Osteoblast (primary cell): Measurements from ENCODE around the gene PHF21A. TPM values are rescaled to one million over a fixed set of nuclear protein-coding genes. Genes with fewer than 3 reads are reported as not detected.
A peak's percentile ranks its signal among the peaks of the same experiment; 100 is the strongest.

ENCODE experiments used
- DNase-seq: peaks from one replicate; pipeline ENCODE4 v3.0.0; 2011; ENCODE audit warnings: low spot score, mixed read lengths; ENCODE audit not compliant: insufficient read length; ENCODE audit errors: missing footprints
- H2AFZ ChIP-seq: 2 replicates; pipeline ENCODE4 v1.6.0; 2011; ENCODE audit warnings: mild to moderate bottlenecking, low read length
- H3K27ac ChIP-seq: 2 replicates; pipeline ENCODE4 v1.5.1; 2011; ENCODE audit warnings: mild to moderate bottlenecking, low read depth, low read length, moderate library complexity
- H3K27me3 ChIP-seq: 2 replicates; pipeline ENCODE4 v1.6.0; 2012; ENCODE audit warnings: mild to moderate bottlenecking, control low read depth, inconsistent platforms, low read length, moderate library complexity; ENCODE audit not compliant: insufficient read depth
- H3K36me3 ChIP-seq: 2 replicates; pipeline ENCODE4 v1.5.1; 2011; ENCODE audit warnings: mild to moderate bottlenecking, low read length, control low read depth, moderate library complexity; ENCODE audit not compliant: insufficient read depth
- H3K4me1 ChIP-seq: 2 replicates; pipeline ENCODE4 v1.5.1; 2011; ENCODE audit warnings: mild to moderate bottlenecking, low read length, control low read depth, moderate library complexity; ENCODE audit not compliant: insufficient read depth
- H3K4me2 ChIP-seq: 2 replicates; pipeline ENCODE4 v1.6.0; 2011; ENCODE audit warnings: mild to moderate bottlenecking, low read length; ENCODE audit not compliant: insufficient read depth
- H3K4me3 ChIP-seq: fragments of 200-600 bp; sonication (generic); 3 replicates; pipeline ENCODE4 v1.5.1; 2012; ENCODE audit warnings: mild to moderate bottlenecking, low read length, inconsistent platforms; ENCODE audit not compliant: insufficient read depth
- H3K79me2 ChIP-seq: 2 replicates; pipeline ENCODE4 v1.6.0; 2012; ENCODE audit warnings: mild to moderate bottlenecking, low read length, control low read depth, inconsistent platforms; ENCODE audit not compliant: insufficient read depth
- H3K9me3 ChIP-seq: 2 replicates; pipeline ENCODE4 v1.5.1; 2011; ENCODE audit warnings: low read depth, low read length, control low read depth
- H4K20me1 ChIP-seq: 2 replicates; pipeline ENCODE4 v1.6.0; 2012; ENCODE audit warnings: mild to moderate bottlenecking, low read length, control low read depth; ENCODE audit not compliant: insufficient read depth
- CTCF ChIP-seq: IDR thresholded peaks from 2 replicates; pipeline ENCODE4 v1.5.1; 2011; ENCODE audit warnings: mild to moderate bottlenecking, low read depth, low read length, moderate library complexity; ENCODE audit errors: extremely low read depth
- total RNA-seq: library from RNA; depleted of rRNA; stranded (reverse); fragments of >200 nt; gene quantifications from 2 replicates; pipeline ENCODE4 v1.2.3, GENCODE V29; 2012

PHF21A gene
- total RNA-seq, 1 donor, result 26.4 TPM

GRCh38 chr11:46090375-46090774 lies 30.9 kb downstream of the PHF21A start:
- Histone ChIP-seq H2AFZ (no peak overlapping the region), H3K4me3 (no peak overlapping the region), H4K20me1 (peaks cover 21% of the 10 kb centered on the region), H3K79me2 (peaks cover 25% of the 10 kb centered on the region), H3K4me2 (no peak overlapping the region), H3K36me3 (peaks cover 3% of the 10 kb centered on the region), H3K9me3 (no peaks in the 10 kb centered on the region), H3K27ac (no peak overlapping the region), H3K27me3 (no peaks in the 10 kb centered on the region), H3K4me1 (no peaks in the 10 kb centered on the region)
- no peak for TF ChIP-seq CTCF
- DNase-seq, result no peak

GRCh38 chr11:46079662-46080061 lies 41.6 kb downstream of the PHF21A start:
- peaks cover 6% of the 10 kb centered on the region for H3K4me1 ChIP-seq
- no peak overlapping the region for H3K27ac ChIP-seq
- no peak for TF ChIP-seq CTCF
- DNase-seq, result no peak
- no peak overlapping the region for H3K4me2 ChIP-seq
- no peaks in the 10 kb centered on the region for H3K9me3 ChIP-seq
- no peaks in the 10 kb centered on the region for H3K36me3 ChIP-seq
- no peaks in the 10 kb centered on the region for H3K79me2 ChIP-seq
- H3K27me3 ChIP-seq, result no peaks in the 10 kb centered on the region
- H3K4me3 ChIP-seq, result no peak overlapping the region
- H4K20me1 ChIP-seq, result peaks cover 6% of the 10 kb centered on the region
- H2AFZ ChIP-seq, result no peak overlapping the region

- Histone ChIP-seq H3K27me3 (no peaks in the 10 kb centered on the region), H3K4me3 (no peak overlapping the region), H3K79me2 (no peaks in the 10 kb centered on the region), H3K4me2 (no peak overlapping the region), H3K4me1 (peaks cover 6% of the 10 kb centered on the region), H3K9me3 (no peaks in the 10 kb centered on the region), H4K20me1 (peaks cover 5% of the 10 kb centered on the region), H3K27ac (no peak overlapping the region), H2AFZ (no peak overlapping the region), H3K36me3 (no peaks in the 10 kb centered on the region)
- no peak for DNase-seq
- TF ChIP-seq CTCF, result peak; percentile 11
Observed at GRCh38 chr11:46075928-46076327, 45.3 kb downstream of the PHF21A start.

GRCh38 chr11:46075168-46075567 lies 46.1 kb downstream of the PHF21A start:
- Histone ChIP-seq H3K9me3 (no peaks in the 10 kb centered on the region), H3K4me3 (no peak overlapping the region), H3K27ac (no peak overlapping the region), H2AFZ (no peak overlapping the region), H3K27me3 (no peaks in the 10 kb centered on the region), H3K79me2 (no peaks in the 10 kb centered on the region), H3K4me2 (peak overlapping the region; percentile 4), H4K20me1 (peaks cover 5% of the 10 kb centered on the region), H3K4me1 (peaks cover 6% of the 10 kb centered on the region), H3K36me3 (no peaks in the 10 kb centered on the region)
- DNase-seq, result peak; percentile 35
- no peak for TF ChIP-seq CTCF
